Umbilical cord (tissue), 2 donors: Measurements from ENCODE around the gene CARM1. TPM values are rescaled to one million over a fixed set of nuclear protein-coding genes. Genes with fewer than 3 reads are reported as not detected.
"Not testable (repeated sequence)": the region's sequence is repeated elsewhere in the genome, so short reads cannot be mapped to it uniquely, and the experiment has no call there.

Experiments
- DNase-seq: peaks from one replicate; pipeline ENCODE4 v3.0.0-alpha.2; 2015; ENCODE audit warnings: low spot score
- total RNA-seq: library from RNA; depleted of rRNA; stranded (reverse); fragments of >200 nt; gene quantifications from one replicate; pipeline ENCODE4 v1.2.3, GENCODE V29; 2014; ENCODE audit warnings: low replicate concordance; ENCODE audit not compliant: insufficient read depth

The CARM1 gene
- total RNA-seq, 1 donor from 2014 or later: 17.8 TPM

- DNase-seq: no peak
Observed at GRCh38 chr19:10846500-10847202, 24.7 kb upstream of the CARM1 start.

- peak; percentile 78 for DNase-seq
Observed at GRCh38 chr19:10848230-10848856, 23.0 kb upstream of the CARM1 start, which contains the start of gene C19orf38. TSS of gene C19orf38 (plus strand) at chr19:10848415. CDS start at chr19:10848509, 94 bp downstream.

GRCh38 chr19:10850631-10851030 lies 20.7 kb upstream of the CARM1 start:
- no peak for DNase-seq

GRCh38 chr19:10852098-10852800 lies 19.1 kb upstream of the CARM1 start:
- no peak for DNase-seq

GRCh38 chr19:10852941-10853340 lies 18.4 kb upstream of the CARM1 start:
- no peak for DNase-seq

GRCh38 chr19:10854350-10855089 lies 16.8 kb upstream of the CARM1 start:
- no peak for DNase-seq

- DNase-seq: no peak
Observed at GRCh38 chr19:10855879-10856522, 15.4 kb upstream of the CARM1 start.

GRCh38 chr19:10856899-10857298 lies 14.5 kb upstream of the CARM1 start:
- DNase-seq: not testable (repeated sequence)

- DNase-seq: no peak
Observed at GRCh38 chr19:10858204-10858828, 13.0 kb upstream of the CARM1 start.

- DNase-seq: no peak
Observed at GRCh38 chr19:10861103-10861651, 10.2 kb upstream of the CARM1 start.

GRCh38 chr19:10862561-10863106 lies 8.7 kb upstream of the CARM1 start:
- DNase-seq: no peak

GRCh38 chr19:10863107-10863717 lies 8.1 kb upstream of the CARM1 start:
- DNase-seq: no peak

- DNase-seq: peak; percentile 80
Observed at GRCh38 chr19:10864538-10864899, 6.8 kb upstream of the CARM1 start.

GRCh38 chr19:10866495-10866894 lies 4.9 kb upstream of the CARM1 start:
- DNase-seq: no peak

- DNase-seq: no peak
Observed at GRCh38 chr19:10868872-10869547, 2.3 kb upstream of the CARM1 start.

GRCh38 chr19:10869872-10870311 lies 1.5 kb upstream of the CARM1 start:
- DNase-seq: not testable (repeated sequence)

GRCh38 chr19:10870501-10870954 lies 825 bp upstream of the CARM1 start:
- DNase-seq: no peak

- DNase-seq: peak; percentile 43
Observed at GRCh38 chr19:10871711-10872545, 575 bp downstream of the CARM1 start.
